Measurements from ENCODE around the gene LONP2. TPM values are rescaled to one million over a fixed set of nuclear protein-coding genes. Genes with fewer than 3 reads are reported as not detected.

LONP2 gene
- total and polyA plus RNA-seq, 2 of the 13 experiments (the other 11 are each of a cell fraction or from before 2014, with no cell fraction given), result 39.2 to 63.3 TPM

GRCh38 chr16:48194828-48195556 lies 49.1 kb upstream of the LONP2 start (continued):
- no peak for TF ChIP-seq ZNF407 (CRISPR knock-in tag; IDR thresholded peaks at IDR 0.05; ENCODE audit: not compliant biosample characterization)
- TF ChIP-seq ZNF329 (CRISPR knock-in tag; IDR thresholded peaks at IDR 0.05; ENCODE audit: low read depth), result no peak
- TF ChIP-seq ZBTB43 (CRISPR knock-in tag; conservative IDR thresholded peaks at IDR 0.05), result no peak
- TF ChIP-seq SP140L (CRISPR knock-in tag; IDR thresholded peaks at IDR 0.05; ENCODE audit: borderline replicate concordance), result no peak
- TF ChIP-seq GMEB2 (CRISPR knock-in tag; IDR thresholded peaks at IDR 0.05; ENCODE audit: low read depth), result no peak
- peak; percentile 53; the same call in 1 of the 2 replicates for TF ChIP-seq ZNF614 (CRISPR knock-in tag; IDR thresholded peaks at IDR 0.05; ENCODE audit: borderline replicate concordance)
- TF ChIP-seq CEBPZ (IDR thresholded peaks at IDR 0.05; ENCODE audit: low read length), result no peak
- no peak for TF ChIP-seq ZNF326 (CRISPR knock-in tag; IDR thresholded peaks at IDR 0.05; ENCODE audit: borderline replicate concordance)
- no peak for TF ChIP-seq PCBP1 (IDR thresholded peaks at IDR 0.05; ENCODE audit: borderline replicate concordance, low read depth, low read length)
- no peak for TF ChIP-seq RELA (CRISPR knock-in tag; IDR thresholded peaks at IDR 0.05)
- TF ChIP-seq FOXK2 (IDR thresholded peaks at IDR 0.05), result no peak
